NT2/D1 (cell line): ENCODE data around the gene MYB.
"Not testable (repeated sequence)": the region's sequence is repeated elsewhere in the genome, so short reads cannot be mapped to it uniquely, and the experiment has no call there.

Experiments used
- DNase-seq: peaks from one replicate; pipeline ENCODE4 v3.0.0-alpha.2; 2011; ENCODE audit warnings: low read depth, low spot score
- H3K27me3 ChIP-seq: 2 replicates; pipeline ENCODE4 v1.6.0; 2011; ENCODE audit warnings: mild to moderate bottlenecking; ENCODE audit not compliant: insufficient read length, insufficient read depth
- H3K36me3 ChIP-seq: 2 replicates; pipeline ENCODE4 v1.6.1; 2011; ENCODE audit warnings: mild to moderate bottlenecking, low read length, mixed read lengths; ENCODE audit not compliant: insufficient read depth, insufficient read length
- H3K4me1 ChIP-seq: 2 replicates; pipeline ENCODE4 v1.5.1; 2011; ENCODE audit not compliant: insufficient read depth, insufficient read length
- H3K4me3 ChIP-seq: 2 replicates; pipeline ENCODE4 v1.5.1; 2011; ENCODE audit warnings: low read depth; ENCODE audit not compliant: insufficient read length
- H3K9ac ChIP-seq: 2 replicates; pipeline ENCODE4 v1.6.0; 2011; ENCODE audit warnings: low read depth; ENCODE audit not compliant: insufficient read length
- H3K9me3 ChIP-seq: 2 replicates; pipeline ENCODE4 v1.5.1; 2011; ENCODE audit warnings: mild to moderate bottlenecking, low read length; ENCODE audit not compliant: insufficient read depth
- SUZ12 ChIP-seq: IDR thresholded peaks from 2 replicates; pipeline ENCODE4 v1.6.1; 2011; ENCODE audit not compliant: insufficient read length, insufficient read depth; ENCODE audit errors: extremely low read depth
- YY1 ChIP-seq: IDR thresholded peaks from 2 replicates; pipeline ENCODE4 v1.6.1; 2011; ENCODE audit not compliant: insufficient read length, insufficient read depth
- ZNF274 ChIP-seq: IDR thresholded peaks from 2 replicates; pipeline ENCODE4 v1.6.1; 2011; ENCODE audit warnings: mild to moderate bottlenecking, low read depth, low read length

MYB gene

DNA sequence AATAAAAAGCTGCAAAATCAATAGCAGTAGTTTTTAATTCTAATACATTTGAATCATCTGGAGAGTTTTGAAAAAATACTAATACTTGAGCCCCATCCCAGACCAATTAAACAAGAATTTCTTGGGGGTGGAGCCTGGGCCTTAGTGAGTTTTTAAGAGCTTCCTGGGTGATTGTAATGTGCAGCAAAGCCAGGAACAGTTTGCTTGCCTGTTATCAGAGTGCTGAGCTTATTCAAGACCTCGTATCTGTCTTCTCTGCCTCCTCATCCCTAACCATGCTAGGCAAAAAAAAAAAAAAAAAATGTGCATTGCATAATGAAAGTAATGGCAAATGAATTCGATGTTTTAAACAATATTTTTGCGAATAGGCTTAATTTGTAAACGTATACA, 36.4 kb upstream of the MYB start:
- H3K36me3 ChIP-seq = no peaks in the 10 kb centered on the region
- H3K9me3 ChIP-seq = no peaks in the 10 kb centered on the region
- DNase-seq = no peak
- TF ChIP-seq SUZ12 = no peak
- TF ChIP-seq ZNF274 = no peak
- TF ChIP-seq YY1 = no peak
- H3K4me3 ChIP-seq = no peak overlapping the region
- peaks cover 3% of the 10 kb centered on the region for H3K4me1 ChIP-seq
- no peak overlapping the region for H3K9ac ChIP-seq
- H3K27me3 ChIP-seq = no peaks in the 10 kb centered on the region

DNA sequence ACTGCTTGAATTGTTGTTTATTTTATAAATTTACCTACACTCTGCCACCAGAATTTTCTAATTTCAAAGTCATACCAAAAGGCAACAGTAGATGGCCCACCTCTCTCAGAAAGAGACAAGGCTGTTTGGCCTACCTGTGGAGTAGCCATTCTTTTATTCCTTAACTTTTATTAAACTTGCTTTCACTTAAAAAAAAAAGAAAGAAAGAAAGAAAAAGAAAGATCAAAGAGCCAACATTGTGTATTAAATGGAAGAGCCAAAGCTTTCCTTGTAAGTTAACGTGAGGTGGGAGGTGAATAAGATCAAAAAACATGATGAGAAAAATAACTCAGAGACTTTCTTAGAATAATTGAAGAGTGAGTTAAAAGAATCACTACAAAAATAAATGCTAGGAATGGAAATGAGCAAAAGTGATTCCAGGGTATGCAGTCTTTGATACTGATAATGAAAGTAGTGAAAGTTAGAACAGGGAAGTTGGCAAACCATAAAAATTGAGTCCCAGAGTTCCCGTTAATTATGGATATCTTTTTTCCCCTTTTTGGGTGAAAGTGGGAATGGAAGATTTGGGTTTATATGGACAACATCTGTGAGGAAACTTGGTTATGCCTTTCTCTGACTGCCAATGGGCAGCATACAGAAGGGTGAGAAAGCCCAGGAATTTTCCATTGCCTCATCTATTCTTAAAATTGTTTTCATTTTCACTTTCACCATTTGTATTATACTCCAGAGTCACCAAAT, 35.9 kb upstream of the MYB start:
- H3K4me3 ChIP-seq = no peak overlapping the region
- DNase-seq = no peak
- no peaks in the 10 kb centered on the region for H3K27me3 ChIP-seq
- TF ChIP-seq SUZ12 (no peak), YY1 (no peak), ZNF274 (no peak)
- no peaks in the 10 kb centered on the region for H3K9me3 ChIP-seq
- H3K9ac ChIP-seq = no peak overlapping the region
- no peaks in the 10 kb centered on the region for H3K36me3 ChIP-seq
- H3K4me1 ChIP-seq = peaks cover 3% of the 10 kb centered on the region

DNA sequence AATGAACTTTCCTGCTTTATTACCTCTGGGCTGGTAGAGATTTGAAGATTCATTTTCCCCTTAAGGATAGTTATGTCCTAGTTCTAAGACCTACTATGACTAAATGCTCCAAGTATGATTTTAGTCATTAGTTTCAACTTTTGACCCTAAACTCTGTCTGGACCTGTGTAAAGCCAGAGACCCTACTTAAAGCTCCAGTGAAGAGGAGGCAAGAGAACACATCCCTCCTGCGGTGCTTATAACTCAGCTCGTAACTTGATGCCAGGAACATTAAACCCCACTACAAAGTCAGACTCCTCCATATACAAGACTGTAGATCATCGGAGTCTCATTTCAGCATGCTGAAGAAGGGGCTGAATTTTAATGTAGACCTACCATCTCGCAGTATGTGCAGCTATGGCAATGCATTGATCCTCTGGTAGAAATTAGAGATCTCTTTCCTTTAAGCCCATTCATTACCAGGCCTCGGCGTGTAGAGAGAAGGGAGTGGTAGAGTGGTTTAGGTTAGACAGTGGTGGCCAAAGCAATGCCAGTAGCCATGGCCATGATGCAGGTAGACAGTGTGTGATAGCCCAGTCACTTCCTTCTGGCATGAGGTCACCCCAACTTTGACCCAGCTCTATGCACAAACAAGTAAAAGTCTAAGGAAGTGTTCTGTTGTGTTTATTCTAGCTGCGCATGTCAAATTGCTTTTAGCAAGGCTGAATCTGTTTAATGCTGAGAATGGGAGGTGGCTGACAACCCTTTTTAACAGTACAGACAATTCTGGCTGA, 34.8 kb upstream of the MYB start:
- TF ChIP-seq YY1 (no peak), ZNF274 (no peak), SUZ12 (no peak)
- no peaks in the 10 kb centered on the region for H3K9me3 ChIP-seq
- H3K36me3 ChIP-seq = no peaks in the 10 kb centered on the region
- H3K9ac ChIP-seq = no peak overlapping the region
- H3K4me1 ChIP-seq = peaks cover 3% of the 10 kb centered on the region
- H3K27me3 ChIP-seq = no peaks in the 10 kb centered on the region
- H3K4me3 ChIP-seq = no peak overlapping the region
- no peak for DNase-seq

DNA sequence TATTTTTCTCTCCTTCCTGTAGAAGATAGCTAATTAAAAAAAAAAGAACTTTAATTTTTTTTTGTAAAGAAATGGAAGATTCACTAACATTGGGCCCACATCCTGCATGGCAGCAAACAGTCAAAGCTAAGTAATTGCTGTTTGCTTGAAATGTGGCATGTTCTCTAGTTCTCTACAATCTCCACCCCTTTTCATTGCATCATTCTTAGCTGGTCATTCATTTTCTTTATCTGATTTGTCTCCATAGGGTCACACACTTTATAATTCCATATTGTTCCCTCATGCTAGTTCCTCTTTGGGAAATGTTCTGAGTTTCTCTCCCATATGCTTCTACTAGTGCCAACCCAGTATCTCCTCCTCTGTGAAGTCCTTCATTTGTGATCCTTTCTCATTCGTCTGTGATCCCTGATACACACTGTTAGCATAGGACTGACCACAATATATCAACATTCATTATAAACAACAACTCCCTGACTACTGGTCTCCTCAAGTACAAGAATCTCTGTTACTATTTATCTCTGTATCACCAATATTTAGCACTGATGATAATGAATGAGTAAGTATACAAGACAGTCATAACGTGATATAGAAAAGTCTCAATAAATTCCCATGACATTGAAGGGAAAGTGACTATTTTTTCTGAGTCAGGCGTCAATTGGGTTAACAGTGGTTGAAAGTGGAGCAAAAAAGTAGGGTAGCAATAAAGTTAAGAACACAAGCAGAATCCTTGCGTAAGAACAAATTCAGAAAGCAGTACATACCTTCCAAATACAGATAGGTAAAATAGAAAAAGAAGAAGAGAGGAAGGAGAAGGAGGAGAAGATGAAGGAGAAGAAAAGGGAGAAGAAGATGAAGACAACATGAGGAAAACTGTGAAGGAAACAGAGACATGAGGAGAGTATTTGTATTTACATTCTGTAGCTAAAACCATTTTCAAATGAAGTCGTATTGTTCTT, 33.2 kb upstream of the MYB start:
- no peak overlapping the region for H3K4me3 ChIP-seq
- H3K27me3 ChIP-seq = no peaks in the 10 kb centered on the region
- H3K36me3 ChIP-seq = no peaks in the 10 kb centered on the region
- DNase-seq = no peak
- peaks cover 3% of the 10 kb centered on the region for H3K4me1 ChIP-seq
- no peaks in the 10 kb centered on the region for H3K9me3 ChIP-seq
- TF ChIP-seq SUZ12 (no peak), YY1 (no peak), ZNF274 (no peak)
- no peak overlapping the region for H3K9ac ChIP-seq

DNA sequence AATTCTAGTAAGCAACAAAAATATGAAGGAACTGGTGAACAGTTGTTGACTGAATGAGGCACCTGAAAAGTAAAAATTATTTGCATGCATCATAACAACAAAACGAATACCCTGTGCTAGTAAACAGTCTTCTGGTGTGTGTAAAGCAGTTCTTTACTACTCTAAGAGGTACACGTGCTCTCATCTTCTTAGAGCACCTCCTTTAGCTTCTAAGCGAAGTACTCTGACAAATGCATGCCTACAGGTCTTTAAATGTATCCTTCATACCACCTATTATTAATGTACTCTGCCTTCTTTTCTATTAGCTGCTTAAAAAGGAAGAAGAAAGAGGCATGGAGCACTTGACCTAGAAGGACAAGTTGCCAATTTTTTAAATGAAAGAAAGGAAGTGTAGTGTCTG, 32.2 kb upstream of the MYB start:
- Histone ChIP-seq H3K9me3 (no peaks in the 10 kb centered on the region), H3K36me3 (no peaks in the 10 kb centered on the region), H3K27me3 (no peaks in the 10 kb centered on the region), H3K4me3 (no peak overlapping the region), H3K4me1 (peaks cover 3% of the 10 kb centered on the region), H3K9ac (no peak overlapping the region)
- DNase-seq = no peak
- no peak for TF ChIP-seq YY1
- TF ChIP-seq ZNF274 = no peak
- TF ChIP-seq SUZ12 = no peak

DNA sequence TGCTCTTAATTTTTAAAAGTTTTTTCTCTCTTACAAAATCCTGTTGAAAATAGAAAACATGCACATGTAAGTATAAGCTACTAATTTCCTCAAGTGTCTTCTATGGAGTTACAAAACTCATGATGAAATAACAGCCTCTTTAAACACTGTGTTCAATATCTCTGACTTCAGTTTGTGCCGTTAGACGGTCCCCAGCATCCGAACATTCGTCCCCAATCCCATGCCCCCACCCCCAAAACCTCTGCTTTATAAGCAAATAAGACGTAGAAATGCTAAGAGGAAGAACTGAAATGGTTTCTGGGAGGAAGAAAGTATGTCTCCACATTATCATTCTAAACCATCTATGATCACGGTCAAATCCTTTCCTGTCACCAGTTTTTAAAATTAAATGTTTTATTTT, 31.7 kb upstream of the MYB start:
- no peak for DNase-seq
- TF ChIP-seq ZNF274 = no peak
- no peaks in the 10 kb centered on the region for H3K9me3 ChIP-seq
- H3K36me3 ChIP-seq = no peaks in the 10 kb centered on the region
- no peak overlapping the region for H3K9ac ChIP-seq
- H3K4me1 ChIP-seq = peaks cover 3% of the 10 kb centered on the region
- no peaks in the 10 kb centered on the region for H3K27me3 ChIP-seq
- H3K4me3 ChIP-seq = no peak overlapping the region

DNA sequence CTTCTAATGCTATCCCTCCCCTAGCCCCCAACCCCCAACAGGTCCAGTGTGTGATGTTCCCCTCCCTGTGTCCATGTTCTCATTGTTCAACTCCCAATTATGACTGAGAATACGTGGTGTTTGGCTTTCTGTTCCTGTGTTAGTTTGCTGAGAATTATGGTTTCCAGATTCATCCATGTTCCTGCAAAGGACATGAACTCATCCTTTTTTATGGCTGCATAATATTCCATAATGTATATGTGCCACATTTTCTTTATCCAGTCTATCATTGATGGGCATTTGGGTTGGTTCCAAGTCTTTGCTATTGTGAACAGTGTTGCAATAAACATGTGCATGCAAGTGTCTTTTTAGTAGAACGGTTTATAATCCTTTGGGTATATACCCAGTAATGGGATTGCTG, 30.6 kb upstream of the MYB start:
- not testable (repeated sequence) for H3K4me1 ChIP-seq, DNase-seq, H3K4me3 ChIP-seq, H3K9ac ChIP-seq, H3K36me3 ChIP-seq, H3K27me3 ChIP-seq, H3K9me3 ChIP-seq

DNA sequence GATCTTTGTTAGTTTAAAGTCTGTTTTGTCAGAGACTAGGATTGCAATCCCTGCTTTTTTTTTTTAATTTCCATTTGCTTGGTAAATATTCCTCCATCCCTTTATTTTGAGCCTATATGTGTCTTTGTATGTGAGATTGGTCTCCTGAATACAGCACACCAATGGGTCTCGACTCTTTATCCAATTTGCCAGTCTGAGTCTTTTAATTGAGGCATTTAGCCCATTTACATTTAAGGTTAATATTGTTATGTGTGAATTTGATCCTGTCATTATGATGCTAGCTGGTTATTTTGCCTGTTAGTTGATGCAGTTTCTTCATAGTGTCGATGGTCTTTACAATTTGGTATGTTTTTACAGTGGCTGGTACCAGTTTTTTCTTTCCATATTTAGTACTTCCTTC, 27.0 kb upstream of the MYB start:
- H3K9me3 ChIP-seq, H3K4me1 ChIP-seq, H3K9ac ChIP-seq, DNase-seq, H3K36me3 ChIP-seq, H3K27me3 ChIP-seq, H3K4me3 ChIP-seq: not testable (repeated sequence)
